Measurements from ENCODE around the gene SCARB2.

SCARB2 gene

DNA sequence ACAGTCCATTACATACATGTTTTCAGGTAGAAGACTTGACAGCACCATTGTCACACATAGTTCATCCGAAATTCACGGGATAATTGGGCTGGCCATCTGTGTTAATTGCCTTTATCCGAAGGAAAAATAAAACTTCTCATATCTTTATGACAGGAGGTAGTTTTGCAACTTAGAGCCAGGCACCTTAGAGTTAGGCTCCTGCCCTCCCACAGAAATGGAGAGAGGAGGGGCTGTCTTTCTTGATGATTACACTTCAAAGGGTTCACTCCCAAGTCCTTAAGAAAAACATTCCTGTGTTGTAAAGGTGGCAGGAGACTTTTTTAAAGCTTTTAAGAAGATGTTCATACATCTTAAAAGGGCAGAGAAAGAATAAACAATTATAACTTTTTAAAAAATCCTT lies 10.5 kb upstream of the SCARB2 start:
- DNase-seq, result no peak

DNA sequence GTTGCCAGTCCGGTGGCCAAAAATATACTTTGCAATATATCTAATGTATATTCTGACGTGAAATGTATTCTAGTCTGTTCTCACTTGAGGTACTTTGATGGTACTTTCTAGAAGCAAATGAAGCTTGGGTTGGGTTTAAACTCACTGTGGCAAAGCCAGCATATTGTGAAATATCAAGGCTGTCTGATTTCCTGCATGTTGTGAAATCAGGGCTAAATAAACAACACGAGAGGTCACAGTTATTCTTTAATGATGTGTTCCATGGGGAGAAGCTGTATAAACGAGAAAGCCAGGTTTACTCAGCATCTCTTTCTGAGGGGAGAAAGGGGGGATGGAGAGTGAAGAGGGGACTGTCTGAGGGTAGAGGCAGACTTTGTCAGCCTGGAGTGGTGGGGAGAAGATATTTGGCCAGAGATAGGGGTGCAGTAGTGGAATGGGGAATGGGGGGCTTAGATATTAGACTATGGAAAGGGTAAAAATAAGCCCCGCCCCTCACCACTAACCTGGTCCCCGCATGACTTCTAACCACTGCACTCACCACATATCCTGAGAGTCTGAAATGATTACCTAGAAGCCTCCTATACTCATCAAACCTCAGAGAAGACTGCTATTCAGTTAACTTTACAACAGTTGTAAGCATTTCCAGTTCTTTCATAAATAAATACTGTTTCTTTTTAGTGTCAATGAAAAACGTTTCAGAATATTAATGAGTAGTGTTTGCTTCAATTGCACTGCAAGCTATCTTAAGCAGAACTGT lies 5.9 kb upstream of the SCARB2 start:
- DNase-seq, result no peak

DNA sequence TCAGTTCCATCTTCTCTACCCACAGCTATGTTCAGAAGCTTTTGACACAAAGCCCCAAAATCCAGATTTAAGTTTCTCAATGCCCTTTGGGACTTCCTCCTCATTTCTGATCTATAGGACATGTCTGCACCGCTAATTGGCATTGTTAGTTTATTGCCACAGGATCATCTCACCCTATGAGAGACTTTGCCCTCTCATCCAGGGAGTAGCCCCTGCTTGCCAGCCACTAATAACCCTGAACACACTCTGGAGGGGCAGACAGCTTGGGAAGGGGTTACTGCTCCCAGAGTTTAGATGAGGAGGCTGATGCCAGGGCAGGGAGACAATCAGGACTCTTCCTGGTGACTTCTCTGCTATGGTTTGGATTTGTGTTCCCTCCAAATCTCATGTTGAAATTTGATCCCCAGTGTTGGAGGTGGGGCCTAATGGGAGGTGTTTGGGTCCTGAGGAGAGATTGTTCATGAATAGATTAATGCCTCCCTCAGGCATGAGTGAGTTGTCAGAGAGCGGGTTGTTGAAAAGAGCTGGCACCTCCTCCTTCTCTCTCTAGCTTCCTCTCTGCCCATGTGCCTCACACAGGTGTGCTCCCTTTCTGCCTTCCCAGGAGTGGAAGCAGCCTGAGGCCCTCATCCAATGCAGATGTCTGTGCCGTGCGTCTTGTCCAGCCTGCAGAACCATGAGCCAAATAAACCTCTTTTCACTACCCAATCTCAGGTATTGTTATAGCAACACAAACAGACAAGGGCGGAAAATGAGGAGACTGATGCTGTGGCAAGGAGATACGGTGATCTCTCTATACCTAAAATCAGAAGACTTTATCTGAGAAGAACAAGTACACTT lies 3.6 kb upstream of the SCARB2 start:
- no peak for DNase-seq

DNA sequence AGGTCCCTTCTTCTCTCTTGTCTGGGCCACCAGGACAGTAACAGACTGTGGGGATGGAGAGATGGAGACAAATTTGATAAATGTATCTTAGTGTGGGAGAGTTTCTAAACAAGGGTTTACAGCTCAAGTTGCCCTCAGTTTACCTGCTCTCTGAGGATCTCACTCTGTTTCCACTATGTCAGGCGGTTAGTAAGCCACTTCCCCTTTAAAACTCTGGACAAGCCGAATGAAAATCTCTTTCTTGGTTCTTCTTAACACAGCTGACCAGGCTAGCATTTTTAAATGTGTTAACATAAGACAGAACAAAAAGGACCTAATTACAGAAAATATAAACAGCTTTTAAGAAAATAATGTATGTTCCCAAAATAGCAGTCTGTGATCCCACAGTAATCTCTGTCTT lies 2.9 kb upstream of the SCARB2 start:
- DNase-seq, result no peak

- no peak for DNase-seq
These were observed 1.5 kb upstream of the SCARB2 start for GRCh38 chr4:76215077-76215476.

DNA sequence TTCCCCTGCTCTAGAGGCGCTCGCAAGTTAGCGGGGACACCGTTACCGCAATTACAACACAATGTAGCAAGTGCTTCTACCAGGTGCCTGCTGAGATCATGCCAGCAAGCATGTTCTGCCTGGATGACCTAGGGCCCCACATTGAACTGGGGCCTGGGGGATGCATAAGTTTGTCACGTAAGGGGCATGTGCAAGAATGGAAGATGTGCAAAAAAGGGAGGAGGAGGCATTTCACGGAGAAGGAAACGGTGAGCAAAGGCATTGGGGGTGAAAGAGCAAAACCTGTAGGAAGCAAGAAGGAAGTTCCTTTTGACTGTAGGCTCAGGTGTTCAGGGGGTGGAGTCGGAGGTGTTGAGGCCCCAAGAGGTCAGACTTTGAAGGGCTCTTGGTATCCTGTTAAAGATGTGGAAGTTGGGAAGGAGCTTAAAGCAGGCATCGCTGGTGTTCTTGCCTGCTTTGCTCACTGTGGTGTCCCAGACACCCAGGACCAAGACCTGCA lies 602 bp upstream of the SCARB2 start:
- no peak for DNase-seq

GRCh38 chr4:76212851-76213414 lies 691 bp downstream of the SCARB2 start:
- peak; percentile 9 to 11 for DNase-seq

- no peak for DNase-seq
These were observed 1.6 kb downstream of the SCARB2 start for GRCh38 chr4:76211769-76212708.

DNA sequence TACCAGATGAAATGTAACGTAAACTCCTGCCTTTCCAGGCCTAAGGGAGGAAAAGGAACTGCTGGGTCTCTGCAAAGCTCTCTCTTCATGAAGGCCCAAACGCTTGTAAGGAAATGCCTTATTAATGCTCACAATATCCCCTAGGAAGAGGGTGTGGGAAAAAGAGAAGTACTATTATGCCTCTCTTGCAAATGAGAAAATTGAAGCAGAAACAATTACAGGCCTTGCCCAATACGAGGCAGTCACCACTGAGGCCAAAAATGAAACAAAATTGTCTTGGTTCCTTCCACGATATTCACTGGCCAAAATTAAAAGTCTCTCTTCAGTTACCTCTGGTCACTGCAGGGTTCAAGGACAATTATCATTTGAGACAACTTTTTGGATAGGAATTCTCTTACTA lies 3.2 kb downstream of the SCARB2 start:
- DNase-seq, result no peak

DNA sequence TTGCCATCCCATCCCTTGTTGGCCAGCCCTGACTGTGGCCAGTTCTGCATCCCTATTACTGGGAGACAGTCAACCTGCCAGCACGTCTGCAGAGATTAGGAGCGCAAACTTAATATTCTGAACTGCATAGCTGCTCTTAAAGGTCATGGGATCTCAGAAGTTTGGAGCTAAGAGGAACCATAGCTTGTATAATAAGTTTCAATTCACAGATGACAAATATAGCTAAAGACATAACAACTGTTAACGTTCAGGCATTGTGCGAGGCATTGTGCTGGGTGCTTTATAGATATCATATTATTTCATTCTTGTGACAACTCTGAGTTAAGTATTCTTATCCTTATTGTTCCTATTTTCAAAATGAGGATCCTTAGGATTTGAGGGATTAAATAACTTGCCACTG lies 3.7 kb downstream of the SCARB2 start:
- DNase-seq, result no peak

DNA sequence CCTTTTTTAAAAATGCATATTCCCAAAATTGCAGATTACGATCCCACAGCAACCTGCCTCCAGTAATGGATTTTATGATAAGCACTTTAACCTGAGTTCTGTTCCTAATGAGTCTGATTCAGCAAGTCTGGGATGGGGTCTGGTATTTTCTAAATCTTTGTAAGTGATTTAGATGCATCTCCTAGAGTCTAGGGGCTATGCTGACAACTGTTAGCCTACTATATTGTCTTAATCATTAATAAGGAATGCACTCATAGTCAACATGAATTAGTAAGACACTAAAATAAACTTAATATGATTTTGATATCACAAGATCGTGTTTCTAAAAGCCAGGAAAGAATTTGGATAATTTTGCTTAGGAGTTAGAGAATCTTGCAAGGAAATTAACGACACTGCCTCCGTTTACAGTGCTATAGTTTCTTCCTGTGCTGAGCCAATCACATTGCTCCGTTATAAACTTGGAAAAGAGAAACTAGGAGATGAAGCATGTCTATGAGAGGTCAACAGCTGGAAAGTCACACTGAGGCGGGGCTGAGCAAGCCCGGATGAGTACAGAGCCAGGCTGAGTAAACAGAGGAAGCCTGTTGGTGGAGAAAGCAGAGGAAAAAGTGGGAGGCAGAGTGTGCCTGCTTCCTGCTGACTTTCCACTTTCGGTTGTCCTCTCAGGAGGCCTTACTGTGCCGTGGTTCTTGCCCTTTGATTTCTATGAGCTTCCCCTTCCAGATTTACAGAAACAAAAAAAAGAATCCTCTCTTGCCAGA lies 5.4 kb downstream of the SCARB2 start:
- DNase-seq, result no peak

DNA sequence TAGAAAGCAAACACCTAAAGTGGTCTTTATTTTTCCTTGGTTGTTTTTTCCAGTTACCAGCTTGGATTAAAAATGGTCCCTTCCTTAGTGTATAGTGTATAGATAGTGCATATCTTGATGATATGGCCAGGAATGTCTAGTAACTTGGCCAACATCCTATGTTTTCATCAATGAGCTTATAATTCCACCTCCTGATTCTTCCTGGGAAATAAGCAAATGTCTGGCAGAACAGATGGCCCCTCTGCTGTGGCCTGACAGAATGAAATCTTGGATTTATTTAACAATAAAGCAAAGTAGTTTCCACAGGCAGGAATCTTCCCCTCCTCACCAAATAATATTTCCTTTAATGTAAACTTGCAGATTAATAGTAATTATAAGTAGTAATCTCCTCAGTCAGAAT lies 6.1 kb downstream of the SCARB2 start:
- DNase-seq, result no peak

- DNase-seq, result no peak
These were observed 7.2 kb downstream of the SCARB2 start for GRCh38 chr4:76206222-76206942.

DNA sequence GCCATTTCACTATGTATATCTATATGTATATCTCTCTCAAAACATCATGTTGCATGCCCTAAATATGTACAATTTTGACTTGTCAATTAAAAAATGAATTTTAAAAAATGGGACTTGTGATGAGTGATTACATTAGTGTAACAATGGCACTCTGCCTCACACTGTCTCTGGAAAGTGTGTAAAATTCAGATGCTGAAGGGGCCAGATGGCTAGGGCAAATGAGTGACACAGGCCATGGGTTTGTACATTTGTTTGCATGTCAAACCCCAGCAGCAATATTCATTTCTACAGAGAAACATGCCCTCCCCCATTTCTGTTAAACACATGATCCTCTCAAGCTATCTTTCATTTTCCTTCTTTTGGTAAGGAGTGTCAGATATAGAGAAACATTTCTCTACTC lies 8.1 kb downstream of the SCARB2 start:
- DNase-seq, result no peak

DNA sequence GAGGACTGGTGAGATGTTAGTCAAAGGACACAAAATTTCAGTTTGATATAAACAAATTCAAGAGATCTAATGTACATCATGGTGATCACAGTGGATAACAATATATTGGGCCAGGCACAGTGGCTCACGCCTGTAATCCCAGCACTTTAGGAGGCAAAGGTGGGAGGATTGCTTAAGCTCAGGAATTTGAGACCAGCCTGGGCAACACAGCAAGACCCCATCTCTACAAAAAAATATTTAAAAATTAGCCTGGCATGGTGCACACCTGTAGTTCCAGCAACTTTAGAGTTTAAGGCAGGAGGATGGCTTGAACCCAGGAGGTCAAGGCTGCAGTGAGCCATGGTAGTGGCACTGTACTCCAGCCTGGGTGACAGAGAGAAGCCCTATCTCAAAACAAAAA lies 8.7 kb downstream of the SCARB2 start:
- DNase-seq, result no peak

GRCh38 chr4:76203541-76203940 lies 10.1 kb downstream of the SCARB2 start:
- DNase-seq, result no peak

- DNase-seq, result no peak
These were observed 12.3 kb downstream of the SCARB2 start for GRCh38 chr4:76201276-76201675.

GRCh38 chr4:76200771-76201231 lies 12.8 kb downstream of the SCARB2 start:
- no peak for DNase-seq

DNA sequence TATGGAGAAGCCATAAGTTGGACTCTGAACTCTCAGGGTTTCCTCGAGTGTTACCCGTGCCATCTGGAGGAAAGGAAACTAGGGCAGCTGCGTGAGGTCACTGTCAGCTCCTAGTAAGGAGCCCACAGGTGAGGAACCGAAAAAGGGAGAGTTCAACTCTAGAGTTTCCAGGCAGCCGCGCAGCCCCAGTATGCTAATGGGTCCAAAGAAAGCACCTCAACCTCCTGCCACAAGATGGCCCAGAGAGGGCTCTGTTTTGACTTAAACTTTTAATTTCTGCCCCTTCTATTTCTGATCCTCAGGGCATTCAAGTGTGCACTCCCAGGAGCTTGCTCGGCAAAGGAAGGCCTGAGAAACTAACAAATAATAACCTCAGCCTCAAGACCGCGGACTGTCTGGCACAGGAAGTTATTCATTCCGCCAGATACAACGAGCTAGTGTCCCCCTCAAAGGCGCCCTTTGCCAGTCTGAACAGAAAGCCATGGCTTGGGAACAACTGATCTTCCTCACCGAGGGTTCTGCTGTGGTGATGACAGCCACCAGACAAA lies 13.9 kb downstream of the SCARB2 start:
- no peak for DNase-seq

DNA sequence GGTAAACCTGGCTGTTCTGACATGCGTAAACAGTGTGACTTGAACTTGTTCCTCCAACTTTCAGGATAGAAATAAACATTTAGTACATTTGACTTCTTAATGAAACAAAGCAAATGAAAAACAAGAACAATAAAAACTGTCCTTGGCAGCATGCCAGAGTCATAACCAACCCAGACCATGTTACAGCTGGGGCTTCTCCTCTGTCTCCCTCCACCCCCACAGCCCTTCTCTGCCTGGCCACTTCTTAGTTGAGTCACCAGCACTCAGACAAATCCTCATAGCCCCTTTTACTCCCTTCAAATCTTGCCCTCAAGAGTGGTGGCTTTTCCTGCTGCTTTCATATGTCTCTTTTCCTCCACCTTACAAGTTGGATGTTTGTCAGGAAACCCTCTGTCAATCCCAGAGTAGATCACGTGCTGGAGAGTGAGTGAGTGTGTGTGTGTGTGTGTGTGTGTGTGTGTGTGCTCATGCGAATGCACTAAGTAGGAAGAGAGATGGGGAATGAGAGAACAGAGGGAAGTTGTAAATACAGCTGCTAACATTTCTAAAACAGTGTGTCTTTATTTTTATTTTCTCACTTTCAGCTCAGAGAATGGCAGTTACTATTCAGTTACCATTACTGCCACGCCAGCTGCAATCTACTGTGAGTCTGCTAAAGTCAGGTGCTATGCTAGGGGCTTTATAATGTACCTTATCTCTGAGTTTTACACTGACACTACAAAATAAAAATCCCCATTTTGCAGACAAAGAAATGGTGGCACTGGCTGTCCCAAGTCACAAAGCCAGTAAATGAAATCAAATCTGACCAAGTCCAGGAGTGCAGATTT lies 15.0 kb downstream of the SCARB2 start:
- peak; percentile 40 to 44 for DNase-seq
